Loucy (cell line): ENCODE measurements around the gene CEBPA.

ENCODE experiments used
- H2AFZ ChIP-seq: fragments of 200-600 bp; sonication (generic); 2 replicates; pipeline ENCODE4 v1.6.0; 2016; ENCODE audit warnings: antibody characterized with exemption, mild to moderate bottlenecking, low read length, moderate library complexity
- H3F3A ChIP-seq: fragments of 200-600 bp; 2 replicates; pipeline ENCODE4 v1.6.0; 2016; ENCODE audit warnings: antibody characterized with exemption, low read depth, mild to moderate bottlenecking
- H3K27me3 ChIP-seq: fragments of 200-600 bp; sonication (generic); 2 replicates; pipeline ENCODE4 v1.6.1; 2014; ENCODE audit warnings: low read length, mild to moderate bottlenecking; ENCODE audit not compliant: insufficient read depth, poor library complexity, severe bottlenecking
- H3K36me3 ChIP-seq: fragments of 200-600 bp; sonication (generic); 2 replicates; pipeline ENCODE4 v1.6.1; 2016; ENCODE audit warnings: low read length; ENCODE audit not compliant: insufficient read depth
- H3K4me1 ChIP-seq: fragments of 200-600 bp; sonication (generic); 2 replicates; pipeline ENCODE4 v1.5.1; 2014; ENCODE audit warnings: low read length, mild to moderate bottlenecking; ENCODE audit not compliant: insufficient read depth, poor library complexity, severe bottlenecking
- H3K4me2 ChIP-seq: fragments of 200-600 bp; sonication (generic); 2 replicates; pipeline ENCODE4 v1.6.0; 2014; ENCODE audit warnings: antibody characterized with exemption, low read length, low read depth, mild to moderate bottlenecking; ENCODE audit not compliant: poor library complexity, severe bottlenecking
- H3K4me3 ChIP-seq: fragments of 200-600 bp; sonication (generic); 2 replicates; pipeline ENCODE4 v1.5.1; 2014; ENCODE audit warnings: low read length, mild to moderate bottlenecking, mixed read lengths; ENCODE audit not compliant: poor library complexity, severe bottlenecking
- H3K79me2 ChIP-seq: fragments of 200-600 bp; sonication (generic); 2 replicates; pipeline ENCODE4 v1.6.1; 2014; ENCODE audit warnings: low read length; ENCODE audit not compliant: insufficient read depth
- H3K9ac ChIP-seq: fragments of 200-600 bp; sonication (generic); 2 replicates; pipeline ENCODE4 v1.6.0; 2014; ENCODE audit warnings: mild to moderate bottlenecking, low read depth, low read length, moderate library complexity; ENCODE audit not compliant: poor library complexity, severe bottlenecking
- H3K9me2 ChIP-seq: fragments of 200-600 bp; sonication (generic); replicated peaks from 2 replicates; pipeline ENCODE4 v1.6.1; 2016; ENCODE audit warnings: low read depth, low read length, mixed read lengths
- H3K9me3 ChIP-seq: fragments of 200-600 bp; sonication (generic); 2 replicates; pipeline ENCODE4 v1.6.1; 2014; ENCODE audit warnings: mild to moderate bottlenecking, antibody characterized with exemption, low read length, low read depth; ENCODE audit not compliant: insufficient read depth
- H4K20me1 ChIP-seq: fragments of 200-600 bp; sonication (generic); 2 replicates; pipeline ENCODE4 v1.6.0; 2014; ENCODE audit warnings: antibody characterized with exemption, low read length, mild to moderate bottlenecking; ENCODE audit not compliant: insufficient read depth, poor library complexity, severe bottlenecking
- CTCF ChIP-seq: fragments of 200-600 bp; sonication (generic); conservative IDR thresholded peaks from 2 replicates; pipeline ENCODE4 v1.5.1; 2014; ENCODE audit warnings: mild to moderate bottlenecking, antibody characterized with exemption, low read length
- EZH2phosphoT487 ChIP-seq: fragments of 200-600 bp; IDR thresholded peaks from 2 replicates; pipeline ENCODE4 v1.6.1; 2018; ENCODE audit warnings: antibody characterized with exemption, mild to moderate bottlenecking, moderate library complexity, borderline replicate concordance

The CEBPA gene

DNA sequence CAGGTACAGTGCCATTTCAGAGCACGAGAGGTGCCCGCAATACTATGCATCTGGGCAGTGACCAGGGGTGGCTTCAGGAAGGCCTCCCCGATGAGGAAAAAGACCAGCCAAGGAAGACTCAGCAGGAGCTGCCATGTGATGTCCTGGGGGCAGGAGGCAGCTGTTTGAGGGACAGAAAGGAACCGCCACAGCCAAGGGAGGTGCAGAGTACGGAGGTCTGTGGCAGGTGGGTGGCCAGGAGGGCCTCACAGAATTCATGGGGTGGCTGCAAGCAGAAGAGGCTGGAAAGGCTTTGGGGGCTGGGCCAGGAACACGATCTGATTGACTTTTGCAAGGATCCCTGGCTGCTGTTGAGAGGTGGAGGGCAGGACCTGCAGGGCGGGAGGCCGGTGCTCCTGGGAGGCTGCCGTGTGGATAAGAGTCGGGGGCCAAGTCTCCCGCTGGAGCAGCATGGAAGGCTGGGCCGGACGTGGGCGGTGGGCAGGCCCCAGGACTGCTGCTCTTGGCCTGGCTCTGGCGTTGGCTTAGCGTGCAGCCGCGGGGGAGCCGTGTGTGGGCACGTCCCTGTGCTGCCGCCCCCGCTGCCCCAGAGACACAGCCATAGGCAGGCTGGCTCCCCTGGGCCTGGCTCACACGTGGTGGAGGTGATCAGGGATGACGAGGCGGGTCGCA, 29.1 kb downstream of the CEBPA start:
- Histone ChIP-seq H3K4me3 (no peak overlapping the region), H3K79me2 (no peaks in the 10 kb centered on the region), H3K9me3 (no peaks in the 10 kb centered on the region), H3K27me3 (no peaks in the 10 kb centered on the region), H4K20me1 (no peaks in the 10 kb centered on the region), H3F3A (no peaks in the 10 kb centered on the region), H2AFZ (no peak overlapping the region), H3K4me1 (peaks cover 25% of the 10 kb centered on the region), H3K36me3 (no peaks in the 10 kb centered on the region), H3K4me2 (no peak overlapping the region), H3K9ac (no peak overlapping the region), H3K9me2 (no peaks in the 10 kb centered on the region)
- TF ChIP-seq EZH2phosphoT487: no peak
- no peak for TF ChIP-seq CTCF

GRCh38 chr19:33271246-33272021, 30.9 kb downstream of the CEBPA start:
- Histone ChIP-seq H3K4me2 (no peak overlapping the region), H3K9me3 (no peaks in the 10 kb centered on the region), H3K4me1 (peaks cover 30% of the 10 kb centered on the region), H3K79me2 (no peaks in the 10 kb centered on the region), H3K27me3 (no peaks in the 10 kb centered on the region), H3K36me3 (no peaks in the 10 kb centered on the region), H3K9me2 (no peaks in the 10 kb centered on the region), H4K20me1 (no peaks in the 10 kb centered on the region), H3F3A (no peaks in the 10 kb centered on the region), H2AFZ (no peak overlapping the region), H3K4me3 (no peak overlapping the region), H3K9ac (no peak overlapping the region)
- TF ChIP-seq EZH2phosphoT487 (no peak), CTCF (no peak)

DNA sequence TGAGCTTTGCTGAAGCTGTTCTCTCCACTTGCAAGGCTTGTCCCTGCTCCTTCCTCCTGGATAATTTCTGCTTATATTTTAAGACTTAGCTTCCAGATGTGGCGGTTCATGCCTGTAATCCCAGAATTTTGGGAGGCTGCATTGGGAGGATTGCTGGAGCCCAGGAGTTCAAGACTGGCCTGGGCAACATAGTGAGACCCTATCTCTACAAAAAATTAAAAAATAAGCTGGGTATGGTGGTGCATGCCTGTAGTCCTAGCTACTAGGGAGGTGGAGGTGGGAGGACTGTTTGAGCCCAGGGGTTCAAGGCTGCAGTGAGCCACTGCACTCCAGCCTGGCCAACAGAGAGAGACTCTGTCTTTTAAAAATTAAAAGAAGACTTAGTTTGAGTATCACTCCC, 31.6 kb downstream of the CEBPA start:
- H3K4me1 ChIP-seq: peaks cover 33% of the 10 kb centered on the region
- no peak for TF ChIP-seq EZH2phosphoT487
- no peak for TF ChIP-seq CTCF

More for the DNA sequence above, 31.6 kb downstream of the CEBPA start:
- H3K4me2 ChIP-seq: no peak overlapping the region
- H3K9me2 ChIP-seq: no peaks in the 10 kb centered on the region
- no peak overlapping the region for H3K4me3 ChIP-seq
- no peak overlapping the region for H3K9ac ChIP-seq
- H3F3A ChIP-seq: no peaks in the 10 kb centered on the region
- H3K27me3 ChIP-seq: no peaks in the 10 kb centered on the region
- H3K36me3 ChIP-seq: no peaks in the 10 kb centered on the region
- no peak overlapping the region for H2AFZ ChIP-seq
- no peaks in the 10 kb centered on the region for H4K20me1 ChIP-seq
- H3K79me2 ChIP-seq: no peaks in the 10 kb centered on the region
- no peaks in the 10 kb centered on the region for H3K9me3 ChIP-seq
